ENCODE results near the gene TM6SF1.

GRCh38 chr15:83115410-83115809 lies 8.0 kb downstream of the TM6SF1 start:
- TF ChIP-seq CTCF (IDR thresholded peaks at IDR 0.05) (no peak), EZH2 (IDR thresholded peaks at IDR 0.05) (no peak), EZH2phosphoT487 (IDR thresholded peaks at IDR 0.05) (no peak)
